GM12878 (cell line): ENCODE data around the gene PPP2R2B.

ENCODE experiments used
- BHLHE40 ChIP-seq, 2 experiments: fragments of 450-650 bp in 1 of 2; IDR thresholded peaks; 2 replicates each; pipeline ENCODE4 v1.6.1; 2011 to 2017; ENCODE audit warnings: low read depth in 2 of 2, borderline replicate concordance in 1 of 2, improper control_type of control experiment in 1 of 2, low read length in 1 of 2, mild to moderate bottlenecking in 1 of 2
- CEBPB ChIP-seq, 2 experiments: fragments of 150-350 bp in 1 of 2; IDR thresholded peaks; 2 replicates each; pipeline ENCODE4 v1.6.1; 2012 to 2014; ENCODE audit warnings: low read depth in 2 of 2, low read length in 2 of 2, borderline replicate concordance in 1 of 2, inconsistent platforms in 1 of 2
- CREM ChIP-seq: IDR thresholded peaks from 2 replicates; pipeline ENCODE4 v1.6.1; 2014; ENCODE audit warnings: antibody characterized with exemption, low read depth
- LARP7 ChIP-seq: fragments of 450-650 bp; IDR thresholded peaks from 2 replicates; pipeline ENCODE4 v1.6.1; 2017; ENCODE audit warnings: mild to moderate bottlenecking
- NFYA ChIP-seq: IDR thresholded peaks from 2 replicates; pipeline ENCODE4 v1.6.1; 2011; ENCODE audit warnings: low read depth, mild to moderate bottlenecking, low read length, improper control_type of control experiment, borderline replicate concordance
- NR2C1 ChIP-seq: fragments of 450-650 bp; IDR thresholded peaks from 2 replicates; pipeline ENCODE4 v1.6.1; 2017; ENCODE audit warnings: antibody characterized with exemption, mild to moderate bottlenecking, moderate library complexity
- POU2F2 ChIP-seq: IDR thresholded peaks from 3 replicates; pipeline ENCODE4 v1.6.1; 2011; ENCODE audit warnings: low read depth, mild to moderate bottlenecking, low read length, borderline replicate concordance
- RUNX3 ChIP-seq: IDR thresholded peaks from 2 replicates; pipeline ENCODE4 v1.6.1; 2012; ENCODE audit warnings: low read length, inconsistent platforms
- SIN3A ChIP-seq: IDR thresholded peaks from 2 replicates; pipeline ENCODE4 v1.6.1; 2012; ENCODE audit warnings: low read depth, low read length, improper control_type of control experiment
- TF ChIP-seq, protein P1 (sequence below), 3 experiments: IDR thresholded peaks in 2 of 3; conservative IDR thresholded peaks in 1 of 3; 2 replicates each; pipeline ENCODE4 v1.5.1; 2011; ENCODE audit warnings: low read depth in 3 of 3, low read length in 3 of 3, mild to moderate bottlenecking in 3 of 3, control low read depth in 2 of 3, moderate library complexity in 2 of 3, inconsistent platforms in 1 of 3, mixed read lengths in 1 of 3; ENCODE audit not compliant: control insufficient read depth in 2 of 3, insufficient read depth in 1 of 3; ENCODE audit errors: extremely low read depth in 1 of 3
- TF ChIP-seq, protein P2 (sequence below): IDR thresholded peaks from 2 replicates; pipeline ENCODE4 v1.6.1; 2012; ENCODE audit warnings: low read depth, low read length, improper control_type of control experiment
- TF ChIP-seq, protein P3 (sequence below): fragments of 450-650 bp; IDR thresholded peaks from 2 replicates; pipeline ENCODE4 v1.6.1; 2016; ENCODE audit warnings: mild to moderate bottlenecking

DNA sequence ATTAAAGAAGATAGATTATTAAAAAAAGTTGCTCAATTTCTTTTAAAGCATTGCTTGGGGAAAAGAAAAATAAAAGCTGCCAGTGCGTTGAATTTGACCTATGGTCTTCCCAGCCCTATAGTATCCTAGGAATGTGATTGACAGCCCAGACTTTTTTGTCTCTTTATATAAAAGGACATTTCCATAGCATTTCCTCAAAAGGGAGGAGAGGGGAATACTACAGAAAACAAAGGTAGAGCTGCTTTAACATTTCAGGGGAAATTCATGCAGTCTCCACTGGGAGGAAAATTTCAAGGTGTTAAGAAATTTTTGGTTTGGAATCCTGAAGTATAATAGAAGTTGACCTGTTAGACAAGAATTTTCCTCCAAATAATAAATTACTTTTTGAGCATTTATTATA is 344.7 kb downstream of the PPP2R2B start:
- TF ChIP-seq, protein P1, sequence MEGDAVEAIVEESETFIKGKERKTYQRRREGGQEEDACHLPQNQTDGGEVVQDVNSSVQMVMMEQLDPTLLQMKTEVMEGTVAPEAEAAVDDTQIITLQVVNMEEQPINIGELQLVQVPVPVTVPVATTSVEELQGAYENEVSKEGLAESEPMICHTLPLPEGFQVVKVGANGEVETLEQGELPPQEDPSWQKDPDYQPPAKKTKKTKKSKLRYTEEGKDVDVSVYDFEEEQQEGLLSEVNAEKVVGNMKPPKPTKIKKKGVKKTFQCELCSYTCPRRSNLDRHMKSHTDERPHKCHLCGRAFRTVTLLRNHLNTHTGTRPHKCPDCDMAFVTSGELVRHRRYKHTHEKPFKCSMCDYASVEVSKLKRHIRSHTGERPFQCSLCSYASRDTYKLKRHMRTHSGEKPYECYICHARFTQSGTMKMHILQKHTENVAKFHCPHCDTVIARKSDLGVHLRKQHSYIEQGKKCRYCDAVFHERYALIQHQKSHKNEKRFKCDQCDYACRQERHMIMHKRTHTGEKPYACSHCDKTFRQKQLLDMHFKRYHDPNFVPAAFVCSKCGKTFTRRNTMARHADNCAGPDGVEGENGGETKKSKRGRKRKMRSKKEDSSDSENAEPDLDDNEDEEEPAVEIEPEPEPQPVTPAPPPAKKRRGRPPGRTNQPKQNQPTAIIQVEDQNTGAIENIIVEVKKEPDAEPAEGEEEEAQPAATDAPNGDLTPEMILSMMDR (IDR thresholded peaks at IDR 0.05 in 2 of 3, conservative IDR thresholded peaks at IDR 0.05 in 1 of 3; ENCODE audit: control insufficient read depth in 2 of 3, extremely low read depth in 1 of 3, insufficient read depth in 1 of 3, low read depth in 3 of 3, low read length in 3 of 3) = no peak
- TF ChIP-seq, protein P2, sequence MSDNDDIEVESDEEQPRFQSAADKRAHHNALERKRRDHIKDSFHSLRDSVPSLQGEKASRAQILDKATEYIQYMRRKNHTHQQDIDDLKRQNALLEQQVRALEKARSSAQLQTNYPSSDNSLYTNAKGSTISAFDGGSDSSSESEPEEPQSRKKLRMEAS = no peak
- no peak for TF ChIP-seq NFYA
- TF ChIP-seq, protein P3, sequence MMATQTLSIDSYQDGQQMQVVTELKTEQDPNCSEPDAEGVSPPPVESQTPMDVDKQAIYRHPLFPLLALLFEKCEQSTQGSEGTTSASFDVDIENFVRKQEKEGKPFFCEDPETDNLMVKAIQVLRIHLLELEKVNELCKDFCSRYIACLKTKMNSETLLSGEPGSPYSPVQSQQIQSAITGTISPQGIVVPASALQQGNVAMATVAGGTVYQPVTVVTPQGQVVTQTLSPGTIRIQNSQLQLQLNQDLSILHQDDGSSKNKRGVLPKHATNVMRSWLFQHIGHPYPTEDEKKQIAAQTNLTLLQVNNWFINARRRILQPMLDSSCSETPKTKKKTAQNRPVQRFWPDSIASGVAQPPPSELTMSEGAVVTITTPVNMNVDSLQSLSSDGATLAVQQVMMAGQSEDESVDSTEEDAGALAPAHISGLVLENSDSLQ = no peak
- TF ChIP-seq CREM = no peak
- TF ChIP-seq LARP7 = no peak
- no peak for TF ChIP-seq RUNX3
- no peak for TF ChIP-seq CEBPB (IDR thresholded peaks at IDR 0.05; ENCODE audit: borderline replicate concordance in 1 of 2, low read depth in 2 of 2, low read length in 2 of 2)
- no peak for TF ChIP-seq SIN3A
- TF ChIP-seq BHLHE40 (IDR thresholded peaks at IDR 0.05; ENCODE audit: borderline replicate concordance in 1 of 2, low read depth in 2 of 2, low read length in 1 of 2) = no peak
- no peak for TF ChIP-seq POU2F2
- no peak for TF ChIP-seq NR2C1
